B cell (primary cell): ENCODE measurements around the gene AKT3. TPM values are rescaled to one million over a fixed set of nuclear protein-coding genes. Genes with fewer than 3 reads are reported as not detected.

Experiments
- ATAC-seq: fragments of 200-7000 bp; cut with Tn5 transposase; one replicate; pipeline ENCODE4 v1.10.0; 2021; ENCODE audit warnings: low read depth, mild to moderate bottlenecking, moderate number of reproducible peaks, moderate library complexity
- CTCF ChIA-PET: fragments of 350-600 bp; sonication (Branson Sonifier 250); formaldehyde crosslinking; loops from one replicate; lab custom pipeline; 2021; ENCODE audit warnings: antibody characterized with exemption, inconsistent platforms; lab: Charles Lee
- POLR2A ChIA-PET: fragments of 350-600 bp; sonication (Branson Sonifier 250); formaldehyde crosslinking; loops from one replicate; lab custom pipeline; 2021; ENCODE audit warnings: antibody characterized with exemption; lab: Charles Lee
- DNase-seq: peaks from one replicate; pipeline ENCODE4 v3.0.0; 2013
- H2AFZ ChIP-seq: 2 replicates; pipeline ENCODE4 v1.6.1; 2012; ENCODE audit warnings: mild to moderate bottlenecking, low read depth, low read length; ENCODE audit not compliant: insufficient read depth, poor library complexity, severe bottlenecking
- H3K27ac ChIP-seq, 2 donors: 1 replicate in 1 of 2; 2 replicates in 1 of 2; pipeline ENCODE4 v1.5.1; 2012 to 2013; ENCODE audit warnings: low read length in 2 of 2, mild to moderate bottlenecking in 2 of 2, moderate library complexity in 1 of 2
- H3K27me3 ChIP-seq, 4 experiments: fragments of 200-600 bp in 1 of 4; sonication (generic) in 1 of 4; replicated peaks in 1 of 4; 1 replicate in 2 of 4; 2 replicates in 2 of 4; pipeline versions ENCODE4 v1.6.1 to v1.7.0; 2013 to 2016; ENCODE audit warnings: low read length in 3 of 4, mild to moderate bottlenecking in 2 of 4, mixed read lengths in 1 of 4, moderate library complexity in 1 of 4; ENCODE audit not compliant: insufficient read depth in 4 of 4, control insufficient read depth in 3 of 4; ENCODE audit errors: control extremely low read depth in 1 of 4
- H3K36me3 ChIP-seq, 2 experiments: replicated peaks in 1 of 2; 1 replicate in 1 of 2; 2 replicates in 1 of 2; pipeline versions ENCODE4 v1.6.1 to v1.7.1; 2013; ENCODE audit warnings: low read length in 1 of 2; ENCODE audit not compliant: insufficient read depth in 2 of 2, control insufficient read depth in 1 of 2; ENCODE audit errors: control extremely low read depth in 1 of 2, extremely low read depth in 1 of 2
- H3K4me1 ChIP-seq, 2 donors: fragments of 200-600 bp in 1 of 2; sonication (generic) in 1 of 2; 1 replicate in 1 of 2; 2 replicates in 1 of 2; pipeline versions ENCODE4 v1.5.1 to v1.6.1; 2013 to 2017; ENCODE audit warnings: low read length in 2 of 2; ENCODE audit not compliant: control insufficient read depth in 2 of 2, insufficient read depth in 2 of 2
- H3K4me2 ChIP-seq: replicated peaks from 2 replicates; pipeline ENCODE3; 2012; ENCODE audit warnings: mild to moderate bottlenecking, low read depth, low read length; ENCODE audit not compliant: poor library complexity, severe bottlenecking
- H3K4me3 ChIP-seq, 5 experiments: fragments of 200-600 bp in 1 of 5; sonication (generic) in 1 of 5; 1 replicate in 3 of 5; 2 replicates in 2 of 5; pipeline versions ENCODE4 v1.5.1 to v1.7.0; 2011 to 2016; ENCODE audit warnings: low read length in 4 of 5, mild to moderate bottlenecking in 4 of 5, low read depth in 2 of 5, control low read depth in 1 of 5, moderate library complexity in 1 of 5; ENCODE audit not compliant: insufficient read depth in 1 of 5; ENCODE audit errors: control extremely low read depth in 1 of 5, extremely low read depth in 1 of 5
- H3K79me2 ChIP-seq: fragments of 200-600 bp; sonication (generic); one replicate; pipeline ENCODE4 v1.6.0; 2016; ENCODE audit warnings: low read length; ENCODE audit not compliant: control insufficient read depth, insufficient read depth
- H3K9ac ChIP-seq: fragments of 200-600 bp; sonication (generic); 2 replicates; pipeline ENCODE4 v1.6.1; 2017; ENCODE audit warnings: mild to moderate bottlenecking, low read length, moderate library complexity
- H3K9me3 ChIP-seq, 3 donors: one replicate each; pipeline versions ENCODE4 v1.6.1 to v1.7.1; 2013; ENCODE audit warnings: low read length in 2 of 3; ENCODE audit not compliant: control insufficient read depth in 2 of 3, insufficient read depth in 1 of 3; ENCODE audit errors: control extremely low read depth in 1 of 3
- H4K20me1 ChIP-seq: 2 replicates; pipeline ENCODE4 v1.6.0; 2012; ENCODE audit warnings: mild to moderate bottlenecking, low read length; ENCODE audit not compliant: insufficient read depth, control insufficient read depth, poor library complexity, severe bottlenecking
- H3K27ac Mint-ChIP-seq: one replicate; pipeline ENCODE4 v1.8.0; 2021; ENCODE audit warnings: mixed read lengths
- H3K27me3 Mint-ChIP-seq: one replicate; pipeline ENCODE4 v1.8.0; 2021; ENCODE audit warnings: mixed read lengths
- H3K4me1 Mint-ChIP-seq: one replicate; pipeline ENCODE4 v1.8.0; 2021; ENCODE audit warnings: mixed read lengths
- H3K4me3 Mint-ChIP-seq: one replicate; pipeline ENCODE4 v1.8.0; 2021; ENCODE audit warnings: mixed read lengths
- H3K9me3 Mint-ChIP-seq: one replicate; pipeline ENCODE4 v1.8.0; 2022; ENCODE audit warnings: mixed read lengths; ENCODE audit not compliant: insufficient read depth
- CTCF ChIP-seq: fragments of 200-600 bp; IDR thresholded peaks from one replicate; pipeline ENCODE4 v1.8.0; 2022; ENCODE audit warnings: antibody characterized with exemption, mild to moderate bottlenecking
- EZH2 ChIP-seq: IDR thresholded peaks from 2 replicates; pipeline ENCODE4 v1.6.1; 2012; ENCODE audit warnings: borderline replicate concordance, low read depth, mild to moderate bottlenecking, moderate library complexity, low read length; ENCODE audit not compliant: insufficient read depth, poor library complexity, severe bottlenecking
- WGBS: methylation state at CpG from one replicate; pipeline ENCODE4 v1.1.5; 2013; ENCODE audit warnings: missing lambda C conversion rate; ENCODE audit not compliant: insufficient coverage; 5-methylcytosine and 5-hydroxymethylcytosine counted together
- intact Hi-C: fragments of 100-400 bp; cut with micrococcal nuclease; formaldehyde crosslinking; loops from one replicate; pipeline ENCODE4 v1.10.0; 2022
- polyA plus RNA-seq: library from polyadenylated mRNA; depleted of rRNA; stranded (reverse); fragments of >200 nt; gene quantifications from 2 replicates; pipeline ENCODE4 v1.2.3, GENCODE V29; 2012
- total RNA-seq, 2 donors: library from RNA; stranded (reverse); fragments of 120-200 nt in 1 of 2; gene quantifications; 1 replicate in 1 of 2; 2 replicates in 1 of 2; pipeline versions ENCODE4 v1.2.3 to v1.2.4, GENCODE V29; 2013 to 2022

Gene AKT3
- total and polyA plus RNA-seq, 2 donors (not counting 1 experiment from before 2014, with no cell fraction given): 4.4 to 148 TPM

GRCh38 chr1:243642936-243643335 lies 207.1 kb downstream of the AKT3 start:
- no peaks in the 10 kb centered on the region for H3K27me3 ChIP-seq
- H3K27me3 Mint-ChIP-seq: no peaks in the 10 kb centered on the region
- H3K27ac Mint-ChIP-seq: no peak overlapping the region
- peaks cover 2% of the 10 kb centered on the region for H3K9me3 Mint-ChIP-seq
- CTCF ChIA-PET: no interaction called here
- no peak overlapping the region for H3K4me3 Mint-ChIP-seq
- no peak overlapping the region for H3K4me3 ChIP-seq
- no peak overlapping the region for H3K27ac ChIP-seq
- H3K4me2 ChIP-seq: no peak overlapping the region
- no peaks in the 10 kb centered on the region for H4K20me1 ChIP-seq
- H3K36me3 ChIP-seq: peaks cover 1 to 22% of the 10 kb centered on the region in 2 experiments
- DNase-seq: no peak
- TF ChIP-seq EZH2 (no peak), CTCF (no peak)
- intact Hi-C loops: no loop called here
- 78% methylated on average over 3 of the region's 5 CpGs for WGBS
- no peak overlapping the region for H3K9ac ChIP-seq
- no peak for ATAC-seq
- H3K9me3 ChIP-seq: peaks cover 0 to 1% (median 0%) of the 10 kb centered on the region in 3 donors
- no peak overlapping the region for H2AFZ ChIP-seq
- peaks cover 7% of the 10 kb centered on the region for H3K4me1 Mint-ChIP-seq
- no peaks in the 10 kb centered on the region for H3K79me2 ChIP-seq
- peaks cover 5% of the 10 kb centered on the region in 2 donors for H3K4me1 ChIP-seq
- POLR2A ChIA-PET: no interaction called here

GRCh38 chr1:243639027-243639658 lies 210.9 kb downstream of the AKT3 start:
- Mint-ChIP-seq H3K4me3 (no peak overlapping the region), H3K4me1 (peaks cover 7% of the 10 kb centered on the region), H3K27ac (no peak overlapping the region), H3K9me3 (no peaks in the 10 kb centered on the region), H3K27me3 (no peaks in the 10 kb centered on the region)
- Histone ChIP-seq H3K9me3 (no peaks in the 10 kb centered on the region), H3K4me2 (no peak overlapping the region), H2AFZ (no peak overlapping the region), H3K79me2 (no peaks in the 10 kb centered on the region), H3K9ac (no peak overlapping the region), H3K4me3 (no peak overlapping the region), H3K27me3 (no peaks in the 10 kb centered on the region), H3K4me1 (peaks cover 7 to 9% of the 10 kb centered on the region in 2 donors), H4K20me1 (no peaks in the 10 kb centered on the region), H3K27ac (no peak overlapping the region), H3K36me3 (no peaks in the 10 kb centered on the region)
- CTCF ChIA-PET: no interaction called here
- POLR2A ChIA-PET: no interaction called here
- TF ChIP-seq CTCF (no peak), EZH2 (no peak)
- ATAC-seq: no peak
- intact Hi-C loops: no loop called here
- 100% methylated on average over 1 of the region's 4 CpGs for WGBS
- no peak for DNase-seq
